Thymus (tissue), 11 donors: Measurements from ENCODE around the gene EBF3. TPM values are rescaled to one million over a fixed set of nuclear protein-coding genes. Genes with fewer than 3 reads are reported as not detected.

Source experiments
- DNase-seq, 9 donors: peaks; one replicate each; pipeline ENCODE4 v3.0.0-alpha.2; 2013; ENCODE audit warnings: low spot score in 9 of 9, low read depth in 6 of 9, missing footprints in 1 of 9
- H3K27ac ChIP-seq, 2 donors: one replicate each; pipeline ENCODE4 v1.5.1; 2013; ENCODE audit warnings: control low read depth in 1 of 2, low read depth in 1 of 2, low read length in 1 of 2, mild to moderate bottlenecking in 1 of 2, moderate library complexity in 1 of 2
- H3K27me3 ChIP-seq, 2 donors: one replicate each; pipeline ENCODE4 v1.5.1; 2013; ENCODE audit warnings: low read length in 1 of 2; ENCODE audit not compliant: control insufficient read depth in 2 of 2, insufficient read depth in 1 of 2
- H3K36me3 ChIP-seq, 2 donors: one replicate each; pipeline ENCODE4 v1.5.1; 2013; ENCODE audit warnings: low read length in 1 of 2, mild to moderate bottlenecking in 1 of 2, moderate library complexity in 1 of 2; ENCODE audit not compliant: control insufficient read depth in 2 of 2, insufficient read depth in 2 of 2
- H3K4me1 ChIP-seq, 2 donors: one replicate each; pipeline ENCODE4 v1.5.1; 2013; ENCODE audit warnings: low read length in 2 of 2; ENCODE audit not compliant: control insufficient read depth in 2 of 2, insufficient read depth in 2 of 2
- H3K4me3 ChIP-seq, 2 donors: one replicate each; pipeline ENCODE4 v1.5.1; 2013; ENCODE audit warnings: low read length in 2 of 2, control low read depth in 1 of 2, mild to moderate bottlenecking in 1 of 2
- H3K9me3 ChIP-seq, 2 donors: one replicate each; pipeline ENCODE4 v1.5.1; 2013; ENCODE audit warnings: low read length in 1 of 2, mild to moderate bottlenecking in 1 of 2; ENCODE audit not compliant: control insufficient read depth in 2 of 2, insufficient read depth in 1 of 2
- WGBS: extraction: QIAGEN DNeasy Blood & Tissue Kit; methylation state at CpG from one replicate; pipeline ENCODE4 v1.1.7; 2013; 5-methylcytosine and 5-hydroxymethylcytosine counted together
- polyA plus RNA-seq: library from polyadenylated mRNA; stranded (reverse); fragments of 200-250 nt; gene quantifications from one replicate; pipeline ENCODE4 v1.2.3, GENCODE V29; 2013
- total RNA-seq: library from RNA; stranded (reverse); fragments of 120-200 nt; gene quantifications from one replicate; pipeline ENCODE4 v1.2.4, GENCODE V29; 2013
- donor health status: healthy.

EBF3 gene
- total and polyA plus RNA-seq, 2 donors: 1.5 to 1.9 TPM

GRCh38 chr10:129911451-129912165, 52.5 kb downstream of the EBF3 start:
- H3K27me3 ChIP-seq: no peaks in the 10 kb centered on the region
- H3K4me1 ChIP-seq: no peaks in the 10 kb centered on the region
- H3K4me3 ChIP-seq: no peak overlapping the region
- H3K27ac ChIP-seq: no peak overlapping the region
- H3K9me3 ChIP-seq: no peaks in the 10 kb centered on the region
- H3K36me3 ChIP-seq: no peaks in the 10 kb centered on the region
- no peak for DNase-seq
- WGBS: 88% methylated on average over 22 of the region's 22 CpGs

GRCh38 chr10:129910861-129911260, 53.2 kb downstream of the EBF3 start:
- H3K27me3 ChIP-seq: no peaks in the 10 kb centered on the region
- no peaks in the 10 kb centered on the region for H3K9me3 ChIP-seq
- no peaks in the 10 kb centered on the region for H3K36me3 ChIP-seq
- no peaks in the 10 kb centered on the region for H3K4me1 ChIP-seq
- no peak overlapping the region for H3K4me3 ChIP-seq
- no peak overlapping the region for H3K27ac ChIP-seq
- 97% methylated on average over 10 of the region's 10 CpGs for WGBS
- no peak for DNase-seq

GRCh38 chr10:129909531-129910256, 54.4 kb downstream of the EBF3 start:
- Histone ChIP-seq H3K36me3 (no peaks in the 10 kb centered on the region), H3K27ac (no peak overlapping the region), H3K4me1 (no peaks in the 10 kb centered on the region), H3K27me3 (peaks cover 0 to 3% of the 10 kb centered on the region in 2 donors), H3K4me3 (no peak overlapping the region), H3K9me3 (no peaks in the 10 kb centered on the region)
- DNase-seq: no peak
- 94% methylated on average over 28 of the region's 28 CpGs for WGBS

- Histone ChIP-seq H3K27ac (no peak overlapping the region), H3K9me3 (no peaks in the 10 kb centered on the region), H3K36me3 (no peaks in the 10 kb centered on the region), H3K4me1 (no peaks in the 10 kb centered on the region), H3K27me3 (peaks cover 0 to 3% of the 10 kb centered on the region in 2 donors), H3K4me3 (no peak overlapping the region)
- WGBS: 82% methylated on average over 3 of the region's 3 CpGs
- no peak for DNase-seq
These were observed 55.0 kb downstream of the EBF3 start for GRCh38 chr10:129909080-129909479.

- H3K36me3 ChIP-seq: no peaks in the 10 kb centered on the region
- no peak overlapping the region for H3K4me3 ChIP-seq
- peaks cover 0 to 3% of the 10 kb centered on the region in 2 donors for H3K27me3 ChIP-seq
- no peaks in the 10 kb centered on the region for H3K4me1 ChIP-seq
- WGBS: 97% methylated on average over 15 of the region's 15 CpGs
- no peak for DNase-seq
- H3K27ac ChIP-seq: no peak overlapping the region
- no peaks in the 10 kb centered on the region for H3K9me3 ChIP-seq
These were observed 55.7 kb downstream of the EBF3 start for GRCh38 chr10:129908406-129908805.

- H3K9me3 ChIP-seq: no peaks in the 10 kb centered on the region
- no peak overlapping the region for H3K27ac ChIP-seq
- no peak overlapping the region for H3K4me3 ChIP-seq
- H3K4me1 ChIP-seq: no peaks in the 10 kb centered on the region
- no peak for DNase-seq
- H3K36me3 ChIP-seq: no peaks in the 10 kb centered on the region
- H3K27me3 ChIP-seq: peaks cover 0 to 8% of the 10 kb centered on the region in 2 donors
- WGBS: 93% methylated on average over 12 of the region's 12 CpGs
These were observed 58.5 kb downstream of the EBF3 start for GRCh38 chr10:129905553-129905952.

GRCh38 chr10:129904323-129904722, 59.8 kb downstream of the EBF3 start:
- WGBS: 90% methylated on average over 2 of the region's 2 CpGs
- H3K4me1 ChIP-seq: no peaks in the 10 kb centered on the region
- no peak for DNase-seq
- no peak overlapping the region for H3K27ac ChIP-seq
- no peaks in the 10 kb centered on the region for H3K9me3 ChIP-seq
- no peaks in the 10 kb centered on the region for H3K36me3 ChIP-seq
- peaks cover 0 to 15% of the 10 kb centered on the region in 2 donors for H3K27me3 ChIP-seq
- H3K4me3 ChIP-seq: no peak overlapping the region

GRCh38 chr10:129901389-129902006, 62.6 kb downstream of the EBF3 start:
- no peak overlapping the region for H3K4me3 ChIP-seq
- no peak for DNase-seq
- 77% methylated on average over 15 of the region's 15 CpGs for WGBS
- H3K4me1 ChIP-seq: no peaks in the 10 kb centered on the region
- H3K36me3 ChIP-seq: no peaks in the 10 kb centered on the region
- H3K9me3 ChIP-seq: no peaks in the 10 kb centered on the region
- no peak overlapping the region for H3K27ac ChIP-seq
- peaks cover 0 to 36% of the 10 kb centered on the region in 2 donors for H3K27me3 ChIP-seq

- Histone ChIP-seq H3K27me3 (peaks cover 0 to 36% of the 10 kb centered on the region in 2 donors), H3K9me3 (no peaks in the 10 kb centered on the region), H3K4me3 (no peak overlapping the region), H3K27ac (no peak overlapping the region), H3K4me1 (no peaks in the 10 kb centered on the region), H3K36me3 (no peaks in the 10 kb centered on the region)
- WGBS: 96% methylated on average over 1 of the region's 1 CpG
- DNase-seq: no peak
These were observed 63.2 kb downstream of the EBF3 start for GRCh38 chr10:129900825-129901224.
